Activated naive CD8-positive, alpha-beta T cell treated with anti-CD3 and anti-CD28 coated beads, Interleukin-2, amount 50 U/mL, for 24 hours (primary cell): ENCODE measurements around the gene SUPT16H.

Source experiments
- ATAC-seq: fragments of 150-1000 bp; cut with Tn5 transposase; one replicate; pipeline ENCODE4 v1.10.0; 2021
- DNase-seq: peaks from one replicate; pipeline ENCODE4 v3.0.0; 2021
- H3K27ac Mint-ChIP-seq: one replicate; pipeline ENCODE4 v1.8.0; 2021; ENCODE audit warnings: mild to moderate bottlenecking, mixed read lengths
- H3K27me3 Mint-ChIP-seq: one replicate; pipeline ENCODE4 v1.8.0; 2021; ENCODE audit warnings: mixed read lengths
- H3K36me3 Mint-ChIP-seq: one replicate; pipeline ENCODE4 v1.8.0; 2021; ENCODE audit warnings: low read depth, mixed read lengths
- H3K4me1 Mint-ChIP-seq: one replicate; pipeline ENCODE4 v1.8.0; 2021; ENCODE audit warnings: mixed read lengths
- H3K4me3 Mint-ChIP-seq: one replicate; pipeline ENCODE4 v1.8.0; 2021; ENCODE audit warnings: mild to moderate bottlenecking, moderate library complexity, mixed read lengths
- H3K9me3 Mint-ChIP-seq: one replicate; pipeline ENCODE4 v1.8.0; 2021; ENCODE audit warnings: mixed read lengths

Gene SUPT16H

DNA sequence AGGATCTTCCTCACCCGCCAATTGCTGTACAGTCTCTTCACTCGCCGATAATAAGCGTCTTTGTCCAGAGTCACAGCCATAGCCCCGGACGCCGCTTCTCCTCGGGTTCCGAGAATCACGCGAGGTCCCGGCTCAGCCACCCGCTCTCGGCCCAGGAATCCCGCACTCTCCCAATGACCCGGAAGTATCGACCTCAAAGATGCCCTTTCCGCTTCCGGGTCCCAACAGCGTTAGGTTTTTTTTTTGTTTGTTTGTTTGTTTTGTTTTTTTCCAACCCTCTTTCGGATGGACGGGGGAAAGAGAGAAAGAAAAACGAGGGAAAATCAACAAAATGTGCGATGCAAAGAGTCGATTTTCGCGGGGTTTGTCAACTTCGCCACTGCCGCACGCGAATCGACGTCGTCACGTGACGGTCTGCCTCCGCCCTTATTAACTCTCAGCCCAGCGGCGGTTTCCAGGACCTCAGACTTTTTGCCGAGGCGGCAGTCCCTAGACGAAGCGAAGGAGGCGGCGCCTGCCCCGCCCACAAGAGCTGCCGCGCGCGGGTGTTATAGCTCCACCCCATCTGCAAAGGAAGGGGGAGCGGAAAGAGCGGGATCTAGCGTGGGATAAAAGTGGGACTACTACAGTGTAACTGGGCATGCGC is at the start of gene SUPT16H:
TSS of gene SUPT16H (minus strand) at position 172 of the 646 bp plus-strand sequence. CDS start at position 80, 92 bp downstream.
- peak within 1 kb of the TSS; percentile 97 for H3K4me3 Mint-ChIP-seq
- peaks cover 41% of the 10 kb centered on the region for H3K36me3 Mint-ChIP-seq
- H3K27ac Mint-ChIP-seq: peak within 1 kb of the TSS; percentile 99
- H3K9me3 Mint-ChIP-seq: no peaks in the 10 kb centered on the region
- ATAC-seq (peak; percentile 94), DNase-seq (peak; percentile 94)
- peaks cover 47% of the 10 kb centered on the region for H3K4me1 Mint-ChIP-seq
- no peaks in the 10 kb centered on the region for H3K27me3 Mint-ChIP-seq

DNA sequence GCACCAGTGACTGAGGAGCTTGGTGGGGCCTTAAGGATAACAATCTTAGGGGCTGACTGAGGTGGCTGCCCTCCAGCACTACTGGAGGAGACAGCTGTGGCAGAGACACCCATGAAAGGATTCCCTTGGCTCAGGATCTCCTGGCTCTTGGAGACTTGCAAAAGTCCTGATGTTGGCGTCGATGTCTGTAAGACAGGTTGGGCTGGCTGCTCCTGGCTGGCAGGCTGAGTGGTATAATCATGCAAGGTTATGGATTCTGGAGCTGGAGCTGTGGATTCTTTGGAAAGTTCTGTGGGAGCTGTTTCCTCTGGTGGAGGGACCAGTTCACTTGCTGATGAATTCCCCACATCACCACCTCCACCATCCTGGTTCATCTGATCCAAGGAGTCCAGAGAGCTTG is 47.3 kb upstream of the SUPT16H start:
- peaks cover 32% of the 10 kb centered on the region for H3K4me1 Mint-ChIP-seq
- H3K27me3 Mint-ChIP-seq: no peaks in the 10 kb centered on the region
- H3K4me3 Mint-ChIP-seq: no peak overlapping the region
- H3K27ac Mint-ChIP-seq: no peak overlapping the region
- peaks cover 58% of the 10 kb centered on the region for H3K36me3 Mint-ChIP-seq
- no peaks in the 10 kb centered on the region for H3K9me3 Mint-ChIP-seq
- ATAC-seq (no peak), DNase-seq (no peak)

DNA sequence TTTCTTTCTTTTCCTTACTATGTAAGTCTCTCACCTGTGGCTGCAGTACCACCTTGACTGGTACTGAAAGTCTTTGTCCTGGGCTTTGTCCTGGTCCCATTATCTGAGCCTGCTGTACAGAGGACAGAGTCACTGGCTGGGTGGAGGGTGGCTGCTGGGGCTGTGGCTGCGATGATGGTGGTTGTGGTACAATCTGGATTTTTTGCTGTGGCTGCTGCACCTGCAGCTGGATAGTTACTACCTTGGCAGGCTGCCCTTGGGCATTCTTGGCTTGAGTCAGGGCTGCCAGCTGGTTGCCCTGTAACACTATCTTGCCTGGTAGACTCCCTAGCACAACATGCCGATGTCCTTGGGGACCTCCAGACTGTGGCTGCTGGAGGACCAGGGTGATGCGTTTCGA is 45.1 kb upstream of the SUPT16H start:
- ATAC-seq: no peak
- Mint-ChIP-seq H3K9me3 (no peaks in the 10 kb centered on the region), H3K4me1 (peaks cover 12% of the 10 kb centered on the region), H3K27ac (no peak overlapping the region), H3K27me3 (no peaks in the 10 kb centered on the region), H3K36me3 (peaks cover 67% of the 10 kb centered on the region), H3K4me3 (no peak overlapping the region)
- no peak for DNase-seq

DNA sequence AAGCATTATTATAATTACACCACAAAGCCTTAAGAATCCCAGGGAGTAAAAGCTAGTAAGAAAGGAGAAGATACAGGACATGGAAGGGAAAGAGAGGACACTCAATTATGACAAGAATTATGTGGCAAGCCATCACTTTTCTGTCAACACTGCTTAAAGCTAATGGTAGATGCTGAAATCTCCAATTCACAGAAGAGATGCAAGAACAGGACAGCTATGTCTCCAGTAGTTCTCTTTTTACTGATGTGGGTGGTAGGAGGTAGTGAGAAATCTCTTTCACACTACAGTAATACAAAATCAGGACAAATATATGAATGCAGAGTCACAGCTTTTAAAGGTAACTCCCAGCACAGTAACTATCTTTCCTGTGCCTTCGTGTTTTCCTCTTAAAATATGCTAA is 42.9 kb upstream of the SUPT16H start:
- Mint-ChIP-seq H3K36me3 (peaks cover 61% of the 10 kb centered on the region), H3K4me1 (no peaks in the 10 kb centered on the region), H3K4me3 (no peak overlapping the region), H3K27me3 (no peaks in the 10 kb centered on the region), H3K27ac (no peak overlapping the region), H3K9me3 (no peaks in the 10 kb centered on the region)
- DNase-seq (no peak), ATAC-seq (no peak)

DNA sequence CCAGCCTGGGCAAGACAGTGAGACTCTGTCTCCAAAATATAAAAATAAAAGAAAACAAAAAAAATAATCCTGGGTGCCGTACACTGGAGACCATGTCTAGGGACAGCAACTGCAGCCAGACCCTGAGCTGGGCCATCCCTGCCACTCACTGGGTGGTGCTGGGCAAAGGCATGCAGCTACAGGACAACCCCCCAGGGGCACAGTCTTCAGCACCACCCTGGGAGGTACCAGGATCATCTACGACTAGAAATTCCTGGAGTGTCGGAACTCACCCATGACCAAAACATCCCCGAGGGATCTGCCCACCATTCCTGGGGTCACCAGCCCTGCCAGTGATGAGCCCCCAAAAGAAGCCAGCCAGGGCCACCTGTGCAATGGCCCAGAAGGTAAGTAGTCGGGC is 35.7 kb upstream of the SUPT16H start:
- ATAC-seq: no peak
- H3K4me1 Mint-ChIP-seq: peaks cover 10% of the 10 kb centered on the region
- no peaks in the 10 kb centered on the region for H3K27me3 Mint-ChIP-seq
- H3K4me3 Mint-ChIP-seq: no peak overlapping the region
- DNase-seq: no peak
- no peaks in the 10 kb centered on the region for H3K9me3 Mint-ChIP-seq
- H3K36me3 Mint-ChIP-seq: peaks cover 47% of the 10 kb centered on the region
- H3K27ac Mint-ChIP-seq: no peak overlapping the region

DNA sequence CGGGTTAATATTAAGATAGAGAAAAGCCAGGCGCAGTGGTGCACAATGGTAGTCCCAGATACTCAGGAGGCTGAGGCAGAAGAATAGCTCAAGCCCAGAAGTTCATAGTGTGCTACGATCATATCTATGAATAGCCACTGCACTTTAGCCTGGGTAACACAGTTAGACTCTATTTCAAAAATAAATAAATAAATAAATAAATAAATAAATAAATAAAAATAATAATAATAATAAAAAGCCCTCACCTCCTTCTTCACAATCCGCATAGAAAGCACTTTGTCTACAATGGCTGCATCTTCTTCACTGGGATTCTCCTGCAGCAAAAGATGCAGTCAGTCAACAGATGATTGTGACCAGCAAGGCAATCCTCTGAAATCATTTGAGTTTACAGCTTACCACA is 31.5 kb upstream of the SUPT16H start:
- Mint-ChIP-seq H3K36me3 (peaks cover 60% of the 10 kb centered on the region), H3K4me1 (peaks cover 22% of the 10 kb centered on the region), H3K27ac (peak overlapping the region; percentile 90), H3K4me3 (no peak overlapping the region), H3K27me3 (no peaks in the 10 kb centered on the region), H3K9me3 (no peaks in the 10 kb centered on the region)
- ATAC-seq (no peak), DNase-seq (no peak)

DNA sequence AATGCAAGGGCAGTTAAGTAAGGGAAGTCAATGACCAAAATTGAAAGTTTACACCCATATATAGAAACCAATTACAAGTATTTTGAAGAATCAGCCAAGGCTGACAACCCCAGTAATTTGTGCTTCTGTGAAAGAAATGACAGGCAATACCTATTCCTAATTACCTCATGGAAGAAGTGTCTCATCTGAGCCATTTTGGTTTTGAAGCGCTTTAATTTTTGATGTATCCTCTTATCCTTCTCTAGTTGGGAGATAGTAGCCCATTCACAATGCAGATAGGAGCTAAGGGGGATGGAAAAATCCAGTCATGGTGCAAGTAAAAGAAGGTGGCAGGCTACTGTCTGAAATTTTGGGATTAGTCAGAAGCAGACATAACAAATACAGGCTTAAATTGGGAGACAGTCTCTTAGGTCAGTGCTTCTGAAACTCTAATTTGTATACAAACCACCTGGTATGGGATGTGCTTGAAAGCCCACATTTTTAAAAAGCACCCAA is 30.4 kb upstream of the SUPT16H start:
- DNase-seq (no peak), ATAC-seq (peak; percentile 88)
- Mint-ChIP-seq H3K27ac (peak overlapping the region; percentile 90), H3K4me3 (no peak overlapping the region), H3K9me3 (no peaks in the 10 kb centered on the region), H3K36me3 (peaks cover 65% of the 10 kb centered on the region), H3K27me3 (no peaks in the 10 kb centered on the region), H3K4me1 (peaks cover 25% of the 10 kb centered on the region)

DNA sequence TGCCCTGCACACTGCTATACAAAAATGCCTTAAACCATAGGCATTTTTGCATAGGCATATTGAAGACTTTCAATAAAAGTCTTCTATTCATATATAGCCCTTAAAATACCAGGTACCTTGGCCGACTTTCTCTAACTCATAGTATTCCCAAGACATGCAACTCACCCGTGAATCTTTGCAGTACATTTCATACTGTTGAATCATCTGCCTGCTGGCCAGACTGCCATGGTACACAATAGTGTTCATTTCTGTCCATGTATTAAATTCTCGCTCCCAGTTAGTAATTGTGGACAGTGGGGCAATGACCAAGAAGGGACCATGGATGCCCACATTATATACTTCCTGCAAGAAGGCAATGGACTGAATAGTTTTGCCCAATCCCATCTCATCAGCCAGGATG is 24.3 kb upstream of the SUPT16H start:
- H3K4me3 Mint-ChIP-seq: no peak overlapping the region
- H3K36me3 Mint-ChIP-seq: peaks cover 75% of the 10 kb centered on the region
- peaks cover 4% of the 10 kb centered on the region for H3K4me1 Mint-ChIP-seq
- no peak overlapping the region for H3K27ac Mint-ChIP-seq
- DNase-seq (no peak), ATAC-seq (no peak)
- H3K27me3 Mint-ChIP-seq: no peaks in the 10 kb centered on the region
- no peaks in the 10 kb centered on the region for H3K9me3 Mint-ChIP-seq

DNA sequence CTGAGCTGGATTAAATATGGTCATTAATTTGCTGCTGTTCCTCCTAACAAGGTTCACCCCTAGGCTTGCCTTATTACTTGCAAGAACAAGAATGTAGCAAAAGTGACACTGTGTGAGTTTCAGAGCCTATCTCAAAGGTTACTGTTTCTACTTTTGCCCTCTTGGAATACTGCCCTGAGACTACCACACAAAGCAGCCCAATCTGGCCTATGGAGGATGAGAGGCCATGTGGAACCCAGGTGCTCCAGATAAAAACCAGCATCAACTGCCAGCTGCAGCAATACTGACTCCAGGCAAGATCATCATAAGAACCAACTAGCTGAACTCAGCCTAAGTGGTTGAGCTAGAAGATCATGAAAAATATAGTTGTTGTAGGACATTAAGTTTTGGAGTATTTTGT is 22.4 kb upstream of the SUPT16H start:
- no peak for ATAC-seq
- Mint-ChIP-seq H3K27ac (no peak overlapping the region), H3K36me3 (peaks cover 75% of the 10 kb centered on the region), H3K27me3 (no peaks in the 10 kb centered on the region), H3K4me1 (peaks cover 4% of the 10 kb centered on the region), H3K4me3 (no peak overlapping the region), H3K9me3 (no peaks in the 10 kb centered on the region)
- no peak for DNase-seq

DNA sequence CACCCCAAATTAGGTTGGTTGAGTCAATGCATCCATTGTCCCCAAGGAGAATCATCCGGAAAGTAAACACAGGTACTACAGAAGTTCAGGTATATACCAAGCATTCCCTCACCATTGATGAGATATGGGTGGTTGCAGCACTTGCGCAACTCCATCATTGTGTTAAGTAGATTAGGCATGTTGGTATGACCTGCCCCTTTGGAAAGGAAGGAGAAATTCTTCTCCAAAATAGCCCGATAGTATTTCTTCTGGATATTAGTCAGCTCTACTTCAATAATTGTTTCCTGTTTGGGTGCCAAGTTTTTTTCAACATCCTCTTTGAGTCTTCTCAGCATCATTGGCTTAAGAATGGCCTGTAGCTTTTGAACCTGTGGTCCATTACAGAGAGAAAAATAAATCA is 21.3 kb upstream of the SUPT16H start:
- ATAC-seq (no peak), DNase-seq (no peak)
- Mint-ChIP-seq H3K27me3 (no peaks in the 10 kb centered on the region), H3K36me3 (peaks cover 75% of the 10 kb centered on the region), H3K27ac (peak overlapping the region; percentile 47), H3K9me3 (no peaks in the 10 kb centered on the region), H3K4me1 (peaks cover under 1% of the 10 kb centered on the region), H3K4me3 (no peak overlapping the region)

DNA sequence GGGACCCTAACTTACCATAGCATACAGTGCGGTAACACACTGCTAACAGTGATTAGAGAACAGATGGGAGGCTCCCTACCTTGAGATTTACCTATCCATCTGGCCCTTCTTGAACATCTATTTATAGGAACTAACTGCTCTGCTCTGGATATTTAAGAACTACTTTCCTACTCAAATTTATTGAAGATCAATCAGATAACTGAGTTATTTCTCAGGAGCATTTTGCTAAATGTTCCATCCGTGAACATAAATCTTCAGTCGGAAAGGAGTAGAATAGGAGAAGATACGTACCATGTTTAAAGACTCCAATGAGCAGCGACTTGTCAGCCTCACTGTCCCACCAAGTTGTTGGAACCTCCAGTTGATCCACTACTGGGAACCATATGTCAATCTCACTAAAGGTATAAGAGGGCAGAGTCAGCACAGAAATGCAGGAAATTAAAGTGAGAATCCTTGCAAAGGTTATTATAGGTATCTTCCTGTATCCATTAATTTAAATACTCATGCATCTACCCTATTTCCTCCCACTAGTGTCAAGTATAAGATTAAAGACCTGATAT is 15.6 kb upstream of the SUPT16H start:
- H3K36me3 Mint-ChIP-seq: peaks cover 69% of the 10 kb centered on the region

DNA sequence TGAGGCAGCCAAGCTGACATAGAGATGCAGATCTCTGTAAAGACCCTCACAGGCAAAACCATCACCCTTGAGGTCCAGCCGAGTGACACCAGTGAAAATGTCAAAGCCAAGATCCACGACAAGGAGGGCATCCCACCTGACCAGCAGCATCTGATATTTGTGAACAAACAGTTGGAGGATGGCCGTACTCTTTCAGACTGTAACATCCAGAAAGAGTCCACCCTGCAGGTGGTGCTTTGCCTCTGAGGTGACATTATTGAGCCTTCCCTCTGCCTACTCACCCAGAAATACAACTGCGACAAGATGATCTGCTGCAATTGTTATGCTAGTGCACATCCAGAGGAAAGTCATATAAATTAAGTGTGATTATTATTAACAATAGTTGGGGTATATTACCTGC is 15.1 kb upstream of the SUPT16H start:
- ATAC-seq (no peak), DNase-seq (no peak)
- no peaks in the 10 kb centered on the region for H3K4me1 Mint-ChIP-seq
- H3K27me3 Mint-ChIP-seq: no peaks in the 10 kb centered on the region
- no peak overlapping the region for H3K27ac Mint-ChIP-seq
- no peaks in the 10 kb centered on the region for H3K9me3 Mint-ChIP-seq
- no peak overlapping the region for H3K4me3 Mint-ChIP-seq
- peaks cover 72% of the 10 kb centered on the region for H3K36me3 Mint-ChIP-seq

More for the DNA sequence above, 15.6 kb upstream of the SUPT16H start:
- DNase-seq (no peak), ATAC-seq (no peak)
- Mint-ChIP-seq H3K4me3 (no peak overlapping the region), H3K4me1 (no peaks in the 10 kb centered on the region), H3K9me3 (no peaks in the 10 kb centered on the region), H3K27ac (no peak overlapping the region), H3K27me3 (no peaks in the 10 kb centered on the region)

DNA sequence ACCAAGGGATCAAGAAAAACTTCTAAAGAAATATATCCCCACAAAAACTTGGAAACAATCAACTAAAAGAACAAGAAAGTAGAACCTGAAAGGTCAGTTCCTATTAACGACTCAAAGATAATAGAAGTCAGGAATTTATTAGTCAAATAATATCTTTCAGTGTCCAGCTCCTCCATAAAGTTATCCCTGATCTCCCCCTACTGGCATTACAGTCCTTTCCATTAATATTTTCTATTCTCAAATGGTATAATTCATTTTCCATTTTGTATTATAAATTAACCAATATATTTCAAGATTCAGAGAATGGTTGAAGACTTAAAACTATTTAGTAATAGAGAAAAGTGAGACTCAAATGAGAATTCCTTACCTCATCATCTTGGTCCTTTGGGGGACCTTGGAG is 11.6 kb upstream of the SUPT16H start:
- Mint-ChIP-seq H3K4me3 (no peak overlapping the region), H3K27ac (no peak overlapping the region), H3K9me3 (no peaks in the 10 kb centered on the region), H3K4me1 (no peaks in the 10 kb centered on the region), H3K27me3 (no peaks in the 10 kb centered on the region), H3K36me3 (peaks cover 68% of the 10 kb centered on the region)
- no peak for ATAC-seq
- DNase-seq: no peak

DNA sequence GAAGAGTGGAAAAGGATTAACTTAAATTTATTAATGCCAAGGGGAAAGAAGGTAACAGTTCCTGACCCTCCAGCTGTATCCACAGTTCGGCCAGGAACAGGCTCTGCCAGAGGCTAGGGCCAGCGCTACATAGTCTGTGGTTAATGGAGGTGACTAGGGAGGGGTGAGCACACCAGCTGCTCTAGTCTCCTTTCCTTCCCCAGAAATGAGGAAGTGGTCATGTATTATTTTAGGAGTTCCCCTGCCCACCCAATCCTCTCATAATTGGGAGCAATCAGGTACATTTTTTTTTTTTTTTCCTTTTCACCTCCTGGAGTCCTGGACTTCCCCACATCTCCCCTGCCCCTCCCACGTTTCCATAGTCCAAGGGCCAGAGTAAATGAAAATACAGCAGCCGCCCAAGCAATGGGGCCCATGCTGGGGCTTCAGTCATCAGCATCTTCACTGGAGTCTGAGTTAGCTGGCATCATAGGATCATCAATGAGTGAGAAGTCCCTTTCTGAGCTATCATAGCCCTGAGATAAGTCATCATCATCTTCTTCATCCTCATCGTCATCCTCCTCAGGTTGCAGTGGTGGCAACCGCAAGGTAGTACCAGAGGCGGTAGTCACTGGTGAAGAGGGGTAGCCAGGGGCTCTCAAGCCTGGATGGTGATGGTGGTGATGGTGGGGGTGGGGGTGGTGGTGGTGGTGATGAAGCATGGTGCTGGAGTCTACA is 1.5 kb upstream of the SUPT16H start:
- DNase-seq (peak; percentile 7), ATAC-seq (no peak)
- Mint-ChIP-seq H3K4me3 (peak overlapping the region; percentile 97), H3K27me3 (no peaks in the 10 kb centered on the region), H3K36me3 (peaks cover 43% of the 10 kb centered on the region), H3K27ac (peak overlapping the region; percentile 99), H3K4me1 (peaks cover 39% of the 10 kb centered on the region), H3K9me3 (no peaks in the 10 kb centered on the region)

DNA sequence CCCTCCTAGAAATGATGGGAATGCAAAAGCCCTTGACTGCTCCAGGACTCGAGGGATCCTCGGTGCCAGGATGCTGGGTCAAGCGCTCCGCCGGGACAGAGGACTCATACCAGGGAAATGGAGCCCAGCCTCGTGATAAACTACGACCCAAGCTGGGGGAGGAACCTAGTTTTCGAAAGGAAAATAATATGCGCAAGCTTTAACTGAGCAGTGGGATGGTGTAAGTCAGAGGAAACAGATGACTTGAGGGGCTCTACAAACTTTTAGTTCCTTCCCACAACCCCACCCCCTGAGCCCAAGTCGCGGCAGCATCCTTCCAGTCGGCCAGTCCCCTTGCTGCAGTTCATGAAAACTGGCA is 654 bp upstream of the SUPT16H start:
- DNase-seq: no peak
- no peaks in the 10 kb centered on the region for H3K9me3 Mint-ChIP-seq
- H3K36me3 Mint-ChIP-seq: peaks cover 41% of the 10 kb centered on the region
- ATAC-seq: peak; percentile 70
- H3K4me3 Mint-ChIP-seq: peak overlapping the region; percentile 97
- no peaks in the 10 kb centered on the region for H3K27me3 Mint-ChIP-seq
- H3K4me1 Mint-ChIP-seq: peaks cover 45% of the 10 kb centered on the region
- peak overlapping the region; percentile 99 for H3K27ac Mint-ChIP-seq
